H4 (cell line): ENCODE measurements around the gene ZDHHC16. TPM values are rescaled to one million over a fixed set of nuclear protein-coding genes. Genes with fewer than 3 reads are reported as not detected.
"Not testable (repeated sequence)": the region's sequence is repeated elsewhere in the genome, so short reads cannot be mapped to it uniquely, and the experiment has no call there.

ENCODE experiments used
- DNase-seq: peaks from one replicate; pipeline ENCODE4 v3.0.0-alpha.2; 2015; ENCODE audit warnings: low spot score
- total RNA-seq: library from RNA; depleted of rRNA; stranded (reverse); fragments of >200 nt; shearing (Covaris generic); gene quantifications from 2 replicates; pipeline ENCODE4 v1.2.3, GENCODE V29; 2014

Gene ZDHHC16
- total RNA-seq, 1 experiment from 2014 or later = 49.4 TPM

DNA sequence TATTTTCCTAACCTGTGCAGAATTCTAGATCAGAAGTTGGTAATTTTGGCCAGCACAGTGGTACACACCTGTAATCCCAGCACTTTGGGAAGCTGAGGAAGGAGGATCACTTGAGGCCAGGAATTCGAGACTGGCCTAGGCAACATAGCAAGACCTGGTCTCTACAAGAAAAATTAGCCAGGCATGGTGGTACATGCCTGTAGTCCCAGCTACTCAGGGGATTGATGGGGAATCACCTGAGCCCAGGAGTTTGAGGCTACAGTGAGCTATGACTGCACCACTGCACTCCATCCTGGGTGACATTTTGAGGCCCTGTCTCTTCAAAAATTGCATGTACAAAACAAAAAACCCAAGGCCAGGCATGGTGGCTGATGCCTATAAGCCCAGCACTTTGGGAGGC lies 11.4 kb upstream of the ZDHHC16 start:
- no peak for DNase-seq

DNA sequence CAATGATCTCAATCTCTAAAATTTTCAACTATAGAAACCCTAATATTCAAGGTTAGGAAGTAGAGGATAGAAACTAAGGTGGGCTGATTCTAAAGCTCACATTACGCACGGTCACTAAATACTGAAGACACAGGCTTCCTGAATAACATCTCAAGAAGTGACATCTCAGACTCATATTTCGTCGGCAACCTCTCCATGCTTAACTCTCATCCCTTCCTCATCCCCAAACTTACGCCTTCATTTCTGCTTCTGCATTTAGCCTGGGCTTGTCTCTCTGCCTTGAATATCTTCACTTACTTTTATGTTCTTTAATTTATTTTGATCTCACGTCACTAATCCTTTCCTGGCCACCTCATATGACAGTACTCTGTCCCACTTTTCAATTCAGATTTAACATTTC lies 10.8 kb upstream of the ZDHHC16 start:
- DNase-seq = no peak

DNA sequence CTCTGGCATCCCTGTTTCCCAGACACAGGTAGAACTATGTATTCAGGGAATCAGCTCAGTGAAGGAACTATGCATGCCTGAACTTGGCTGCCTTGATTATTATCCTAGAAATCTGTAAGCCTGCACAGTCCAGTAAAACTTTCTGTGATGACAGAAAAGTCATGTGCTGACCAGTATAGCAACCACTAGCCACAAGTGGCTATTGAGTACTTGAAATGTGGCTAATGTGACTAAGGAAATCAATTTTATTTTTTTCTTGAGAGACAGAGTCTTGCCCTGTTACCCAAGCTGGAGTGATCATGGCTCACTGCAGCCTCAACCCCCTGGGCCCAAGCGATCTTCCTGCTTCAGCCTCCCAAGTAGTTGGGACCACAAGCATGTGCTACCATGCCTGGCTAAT lies 3.7 kb upstream of the ZDHHC16 start:
- DNase-seq = no peak

DNA sequence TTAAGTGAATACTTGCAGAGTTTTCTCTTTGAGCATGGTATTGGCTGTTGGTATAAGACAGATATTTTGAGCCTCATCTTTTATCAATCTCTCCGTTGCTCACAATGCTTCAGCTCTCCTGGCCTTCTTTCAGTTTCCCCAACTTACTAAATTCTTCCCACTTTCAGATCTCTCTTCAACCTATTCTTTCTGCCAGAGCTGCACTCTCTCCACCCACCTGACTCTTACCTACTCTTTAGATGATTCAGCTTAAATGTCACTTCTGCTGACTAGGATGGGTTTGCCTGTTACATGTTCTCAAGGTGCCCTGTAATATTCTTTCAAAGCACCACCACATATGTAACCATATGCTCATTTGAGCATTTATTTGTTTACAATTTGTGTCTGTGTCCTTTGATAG lies 1.8 kb upstream of the ZDHHC16 start:
- DNase-seq = no peak

DNA sequence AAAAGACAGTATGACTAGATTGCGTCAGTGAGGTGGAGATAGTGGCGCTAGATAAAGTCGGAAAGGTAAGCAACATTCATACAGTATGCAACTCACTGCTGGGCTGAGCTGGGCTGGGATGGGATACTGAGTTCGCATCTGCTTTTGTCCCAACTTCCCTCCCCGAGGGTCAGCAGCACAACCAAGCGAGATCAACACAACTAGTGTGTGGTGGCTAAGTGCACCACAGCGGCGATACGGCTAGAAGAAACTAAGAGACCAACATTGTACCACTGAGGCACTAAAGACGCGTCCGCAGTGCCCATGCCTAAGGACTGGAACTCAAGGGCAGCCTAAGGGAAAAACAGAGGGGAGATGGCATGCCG lies 636 bp upstream of the ZDHHC16 start:
- DNase-seq = no peak

DNA sequence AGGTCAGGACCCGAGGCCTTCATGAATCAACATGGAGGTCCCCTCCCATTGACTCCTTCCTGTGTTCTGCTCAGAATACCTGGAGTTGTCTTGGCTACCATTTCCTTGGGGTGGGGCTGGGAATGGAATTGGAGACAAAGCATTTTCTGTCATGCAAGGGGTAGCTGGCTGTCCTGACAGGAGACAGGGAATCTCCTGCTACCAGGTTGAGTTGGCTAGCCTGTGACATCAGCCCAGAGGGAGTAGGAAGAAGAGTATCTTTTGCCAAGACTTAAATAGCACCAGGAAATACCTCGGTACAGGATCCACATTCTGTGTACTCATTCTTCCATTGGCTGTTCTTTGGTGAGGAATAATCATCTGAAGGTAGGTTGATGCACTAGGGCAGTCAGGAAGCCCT lies 4.9 kb downstream of the ZDHHC16 start:
- DNase-seq = no peak

DNA sequence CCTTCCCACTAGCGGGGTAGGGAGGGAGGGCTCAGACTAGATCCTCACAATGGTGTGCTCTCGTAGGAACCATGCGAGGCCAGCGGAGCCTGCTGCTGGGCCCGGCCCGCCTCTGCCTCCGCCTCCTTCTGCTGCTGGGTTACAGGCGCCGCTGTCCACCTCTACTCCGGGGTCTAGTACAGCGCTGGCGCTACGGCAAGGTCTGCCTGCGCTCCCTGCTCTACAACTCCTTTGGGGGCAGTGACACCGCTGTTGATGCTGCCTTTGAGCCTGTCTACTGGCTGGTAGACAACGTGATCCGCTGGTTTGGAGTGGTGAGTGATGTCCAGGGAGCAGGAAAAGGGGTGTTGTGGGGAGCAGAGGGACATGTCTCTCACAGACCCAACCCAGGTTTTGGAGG lies 5.6 kb downstream of the ZDHHC16 start:
- no peak for DNase-seq

DNA sequence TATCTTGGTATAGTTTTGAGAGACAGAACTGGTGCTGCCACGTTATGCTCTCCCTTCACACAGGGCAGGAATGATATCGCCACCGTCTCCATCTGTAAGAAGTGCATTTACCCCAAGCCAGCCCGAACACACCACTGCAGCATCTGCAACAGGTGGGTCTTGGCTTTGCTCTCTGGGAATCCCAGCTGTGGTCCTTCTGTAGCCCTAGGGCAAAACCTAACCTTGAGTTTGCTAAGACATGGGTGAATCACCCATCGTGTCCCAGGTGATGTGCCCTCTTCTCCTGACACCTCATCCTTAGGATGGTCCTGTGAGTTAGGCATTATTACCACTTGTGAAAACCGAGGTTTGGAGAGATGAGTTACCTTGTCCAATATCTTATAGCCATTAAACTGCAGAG lies 6.4 kb downstream of the ZDHHC16 start:
- DNase-seq = no peak

DNA sequence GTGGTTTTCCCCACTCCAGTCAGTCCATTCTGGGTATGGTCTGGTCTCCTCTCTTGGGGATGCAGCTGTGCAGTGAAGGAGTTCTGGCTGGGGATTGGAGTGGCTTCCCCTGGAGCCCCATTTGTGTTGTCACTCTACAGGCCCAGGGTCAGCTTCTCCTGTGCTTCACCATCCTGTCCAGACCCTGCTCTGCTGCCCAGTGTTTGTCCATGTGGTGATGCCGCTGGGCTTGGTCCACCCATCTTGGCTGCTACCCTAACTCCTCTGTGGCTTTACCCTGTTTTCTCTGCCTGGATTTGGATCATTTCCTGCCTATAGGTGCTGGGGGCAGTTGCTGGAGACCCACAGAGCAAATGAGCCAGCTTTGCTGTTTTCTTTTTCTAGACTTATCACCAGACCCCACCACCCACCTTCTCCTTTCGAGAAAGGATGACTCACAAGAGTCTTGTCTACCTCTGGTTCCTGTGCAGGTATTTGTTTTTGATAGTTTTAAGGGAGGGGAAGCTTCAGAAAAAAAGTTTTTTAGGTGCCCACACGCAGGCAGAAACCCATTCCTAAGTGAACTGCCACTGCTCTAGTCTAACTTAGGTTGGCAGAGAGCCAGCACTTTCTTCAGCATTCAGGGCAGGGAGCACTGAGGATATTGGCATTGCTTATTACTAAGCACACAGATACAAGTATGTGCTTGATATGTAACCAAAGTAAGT lies 8.5 kb downstream of the ZDHHC16 start:
- DNase-seq = no peak

DNA sequence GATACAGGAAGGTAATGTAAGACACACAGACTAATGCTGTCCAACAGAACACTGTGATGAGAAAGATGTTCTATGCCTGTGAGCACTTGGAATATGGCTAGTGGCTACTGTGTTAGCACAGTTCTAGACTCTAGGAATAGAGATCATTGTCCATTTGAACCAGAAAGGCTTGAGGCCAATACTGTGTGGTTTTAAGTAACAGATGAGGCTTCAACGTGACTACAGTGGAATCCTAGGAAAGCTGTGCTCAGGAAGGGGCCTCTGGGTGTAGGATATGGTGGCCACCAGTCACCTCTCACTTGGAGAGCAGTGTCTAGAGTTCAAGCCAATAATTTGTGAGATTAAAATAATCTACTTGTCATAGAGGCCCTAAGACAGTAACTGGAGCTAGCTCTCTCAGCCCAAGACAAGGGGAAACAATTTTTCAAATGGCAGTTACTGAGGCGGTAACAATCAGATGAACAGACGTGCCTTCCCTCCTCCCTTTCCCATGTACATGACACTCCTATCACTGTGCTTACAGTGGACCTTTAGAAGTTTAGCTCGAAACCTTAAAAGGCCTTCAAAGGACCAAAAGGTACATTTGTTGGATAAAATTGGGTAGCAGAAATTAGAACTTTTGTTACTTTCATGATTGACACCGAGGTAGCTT lies 10.2 kb downstream of the ZDHHC16 start:
- no peak for DNase-seq

DNA sequence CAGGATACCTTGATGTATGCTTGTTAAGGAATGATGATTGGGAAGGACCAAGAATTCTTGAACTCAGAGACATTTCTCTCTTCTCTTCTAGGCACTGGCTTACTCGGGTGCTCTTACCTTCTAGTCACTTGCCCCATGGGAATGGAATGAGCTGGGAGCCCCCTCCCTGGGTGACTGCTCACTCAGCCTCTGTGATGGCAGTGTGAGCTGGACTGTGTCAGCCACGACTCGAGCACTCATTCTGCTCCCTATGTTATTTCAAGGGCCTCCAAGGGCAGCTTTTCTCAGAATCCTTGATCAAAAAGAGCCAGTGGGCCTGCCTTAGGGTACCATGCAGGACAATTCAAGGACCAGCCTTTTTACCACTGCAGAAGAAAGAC lies 10.7 kb downstream of the ZDHHC16 start:
- no peak for DNase-seq

DNA sequence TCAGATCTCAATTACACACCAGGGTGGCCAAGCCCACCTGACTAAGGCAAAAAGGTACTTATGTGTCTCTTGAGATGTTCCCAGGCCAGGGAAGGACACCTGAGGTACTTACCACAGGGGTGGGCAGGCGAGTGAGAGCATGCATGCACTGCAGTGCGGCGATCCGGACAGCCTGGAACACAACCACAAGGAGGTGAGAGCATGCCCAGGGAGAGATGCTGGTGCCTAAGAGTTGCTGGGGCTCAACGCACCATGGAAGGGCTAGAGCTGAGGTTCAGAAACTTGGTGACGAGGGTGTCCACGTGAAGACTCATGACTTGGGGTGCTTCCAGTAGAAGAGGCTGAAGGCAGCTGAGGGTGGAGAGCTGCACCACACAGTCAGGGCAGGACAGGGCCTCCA lies 13.1 kb downstream of the ZDHHC16 start:
- DNase-seq = no peak

DNA sequence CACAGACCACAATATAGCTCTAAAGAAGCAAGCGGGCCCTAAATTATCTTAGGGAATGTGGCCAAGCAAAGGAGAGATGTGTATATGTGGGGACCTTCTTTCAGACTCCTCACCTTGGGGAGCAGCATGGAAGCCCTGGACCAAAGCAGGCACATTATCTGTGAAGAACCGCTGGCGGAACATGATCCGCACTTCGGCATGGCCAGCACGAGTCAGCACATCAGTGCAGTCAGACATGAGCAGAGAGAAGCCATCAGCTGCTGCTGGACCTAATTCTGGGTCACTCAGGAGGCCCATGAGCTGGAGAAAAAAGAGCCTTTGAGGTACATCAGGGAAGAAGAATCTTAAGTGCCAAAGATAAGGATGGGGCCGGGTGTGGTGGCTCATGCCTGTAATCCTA lies 14.0 kb downstream of the ZDHHC16 start:
- DNase-seq = no peak

DNA sequence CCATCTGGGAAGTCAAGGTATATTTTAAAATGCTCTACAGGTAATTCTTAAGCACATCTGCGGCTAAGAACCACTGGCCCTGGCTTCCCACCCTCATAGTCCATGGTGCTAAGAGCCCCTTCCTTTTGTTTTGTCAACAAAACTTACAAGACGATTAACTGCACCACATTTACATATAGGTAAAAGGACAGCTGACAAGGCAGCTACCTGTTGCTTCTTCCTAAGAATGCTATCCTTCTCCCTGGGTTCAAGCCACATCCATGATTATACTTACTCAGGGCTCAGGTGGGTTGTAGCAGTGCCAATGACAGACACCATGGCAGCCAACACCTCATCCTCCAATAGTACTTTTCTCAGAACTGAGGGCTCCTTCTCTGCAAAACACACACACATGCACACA lies 16.3 kb downstream of the ZDHHC16 start:
- DNase-seq = no peak

DNA sequence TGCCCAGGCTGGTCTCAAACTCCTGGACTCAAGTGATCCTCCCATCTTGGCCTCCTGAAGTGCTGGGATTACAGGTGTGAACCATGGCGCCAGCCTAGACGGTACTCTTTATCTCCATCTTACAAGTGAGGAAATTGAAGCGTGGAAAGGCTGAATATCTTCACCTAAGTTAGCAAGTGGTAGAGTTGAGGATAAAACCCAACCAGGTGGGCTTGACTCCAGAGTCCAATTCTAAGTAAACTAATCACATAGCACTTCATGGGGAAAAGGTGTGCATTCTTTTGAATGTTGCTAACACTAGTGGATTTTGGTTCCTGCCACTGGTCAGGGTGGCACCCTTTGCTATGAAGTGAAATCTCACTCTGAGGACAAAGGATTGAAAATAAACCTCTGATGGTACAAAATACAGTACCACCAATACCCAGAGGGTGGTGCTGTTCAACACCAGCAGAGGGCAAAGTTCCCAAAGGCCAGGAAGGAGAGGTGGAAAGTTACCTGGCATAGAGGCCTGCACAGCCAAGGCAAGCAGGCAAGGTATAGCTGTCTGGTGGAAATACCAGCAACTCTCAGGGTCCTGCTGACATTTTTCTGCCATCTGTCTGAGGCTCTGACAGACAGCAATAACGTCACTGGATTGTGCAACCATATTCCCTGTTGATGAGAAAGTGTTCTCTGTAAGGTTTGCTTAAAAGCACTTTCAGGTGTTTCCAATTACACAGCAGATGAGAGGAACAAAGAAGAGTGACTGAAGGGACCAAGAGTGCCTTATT lies 17.6 kb downstream of the ZDHHC16 start:
- peak; percentile 34 for DNase-seq

DNA sequence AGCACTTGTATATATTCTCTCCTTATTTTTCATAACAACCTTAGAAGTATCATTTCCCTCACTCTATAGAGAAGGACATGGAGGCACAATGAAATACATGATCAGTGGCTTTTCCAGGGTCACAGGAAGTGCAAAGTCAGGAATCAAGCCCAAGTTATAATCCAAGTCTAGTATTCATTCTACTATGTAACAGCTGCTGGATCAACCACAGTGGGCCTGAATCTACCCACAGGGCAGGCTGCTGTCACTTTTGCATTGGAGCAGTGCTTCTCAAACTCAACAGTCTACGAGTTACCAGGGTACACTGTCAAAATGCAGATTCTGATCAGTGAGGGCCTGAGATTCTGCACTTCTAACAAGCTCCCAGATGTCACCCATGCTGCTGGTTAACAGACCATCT lies 18.3 kb downstream of the ZDHHC16 start:
- no peak for DNase-seq

DNA sequence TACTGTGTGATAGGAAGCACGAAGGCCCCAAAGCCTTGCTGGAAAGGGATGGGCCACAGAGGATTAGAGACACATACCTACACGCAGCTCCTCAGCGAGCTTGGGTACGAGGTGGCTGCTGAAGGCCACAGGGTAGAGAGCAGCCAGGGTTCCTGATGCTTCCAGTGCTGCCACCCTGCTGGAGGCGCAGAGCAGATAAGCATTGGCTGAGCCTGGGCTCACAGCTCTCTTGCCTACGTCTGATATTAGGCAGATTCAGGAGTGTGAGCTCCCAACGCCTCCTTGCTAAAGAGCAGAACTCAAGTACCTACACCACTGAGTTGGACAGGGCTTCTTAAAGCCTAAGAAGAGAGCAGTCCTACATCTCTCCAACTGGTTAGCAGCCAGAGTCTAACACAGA lies 20.0 kb downstream of the ZDHHC16 start:
- no peak for DNase-seq

DNA sequence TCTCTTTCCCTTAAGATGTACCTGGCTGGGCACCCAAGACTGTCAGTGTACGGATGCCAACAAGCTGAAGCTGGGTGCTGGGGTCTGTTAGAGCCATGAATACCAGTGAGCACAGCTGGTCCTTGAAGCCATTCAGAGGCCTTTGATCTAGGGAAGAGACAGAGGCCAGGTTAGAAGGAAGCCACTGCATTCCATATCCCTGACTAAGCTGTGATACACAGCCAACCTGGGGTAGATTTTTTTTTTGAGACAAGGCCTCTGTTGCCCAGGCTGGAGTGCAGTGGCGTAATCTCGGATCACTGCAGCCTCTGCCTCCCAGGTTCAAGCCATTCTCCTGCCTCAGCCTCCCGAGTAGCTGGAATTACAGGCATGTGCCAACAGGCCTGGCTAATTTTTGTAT lies 20.8 kb downstream of the ZDHHC16 start:
- no peak for DNase-seq

DNA sequence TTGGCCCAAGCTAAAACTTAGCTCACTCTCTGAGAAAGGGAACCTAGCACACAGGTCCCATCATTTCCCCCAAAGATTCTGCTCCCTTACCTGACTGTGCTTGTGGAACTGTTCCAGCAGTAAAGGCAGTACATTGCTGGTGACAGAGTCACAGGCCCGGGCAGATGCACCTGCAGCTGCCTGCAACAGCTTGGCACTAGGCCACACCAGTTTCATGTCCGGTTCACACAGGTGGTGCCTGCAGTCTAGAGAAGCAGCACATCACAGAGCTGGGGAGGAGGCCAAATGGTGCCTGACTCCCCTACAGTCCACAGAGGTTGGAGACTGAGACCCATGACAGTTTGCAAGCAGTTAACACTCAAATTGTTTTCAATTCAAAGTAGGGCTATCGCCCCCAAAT lies 22.2 kb downstream of the ZDHHC16 start:
- no peak for DNase-seq

DNA sequence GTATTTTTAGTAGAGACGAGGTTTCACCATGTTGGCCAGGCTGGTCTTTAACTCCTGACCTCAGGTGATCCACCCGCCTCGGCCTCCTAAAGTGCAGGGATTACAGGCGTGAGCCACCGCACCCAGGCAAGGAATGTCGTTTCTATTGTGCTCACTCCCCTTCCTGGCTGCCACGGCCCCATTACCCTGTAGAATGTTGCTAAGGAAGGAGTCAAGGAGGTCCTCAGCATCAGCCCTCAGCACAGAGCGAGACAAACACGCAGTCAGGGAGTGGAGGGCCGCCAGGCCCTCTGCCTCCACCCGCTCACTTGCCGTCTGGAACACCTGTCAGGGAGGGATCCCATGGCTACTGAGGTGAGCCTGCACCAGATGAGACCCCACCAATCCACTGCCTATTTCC lies 22.8 kb downstream of the ZDHHC16 start:
- DNase-seq = not testable (repeated sequence)

DNA sequence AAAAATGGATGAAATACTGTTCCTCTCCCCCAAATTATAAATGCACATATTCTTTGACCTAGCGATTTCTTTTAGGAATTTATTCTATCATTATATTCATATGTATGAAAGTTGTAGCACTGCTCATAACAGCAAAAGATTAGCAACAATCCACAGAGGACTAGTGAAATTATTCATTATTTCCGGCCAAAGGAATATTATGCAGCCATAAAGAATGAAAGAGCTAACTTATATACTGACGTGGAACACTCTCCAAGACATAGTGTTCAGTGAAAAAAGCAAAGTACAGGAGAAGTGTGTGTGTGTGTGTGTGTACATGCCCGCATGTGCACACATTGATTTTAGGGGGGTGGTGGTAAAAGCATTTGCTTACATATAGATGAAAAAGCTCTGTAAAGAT lies 28.9 kb downstream of the ZDHHC16 start:
- DNase-seq = no peak

DNA sequence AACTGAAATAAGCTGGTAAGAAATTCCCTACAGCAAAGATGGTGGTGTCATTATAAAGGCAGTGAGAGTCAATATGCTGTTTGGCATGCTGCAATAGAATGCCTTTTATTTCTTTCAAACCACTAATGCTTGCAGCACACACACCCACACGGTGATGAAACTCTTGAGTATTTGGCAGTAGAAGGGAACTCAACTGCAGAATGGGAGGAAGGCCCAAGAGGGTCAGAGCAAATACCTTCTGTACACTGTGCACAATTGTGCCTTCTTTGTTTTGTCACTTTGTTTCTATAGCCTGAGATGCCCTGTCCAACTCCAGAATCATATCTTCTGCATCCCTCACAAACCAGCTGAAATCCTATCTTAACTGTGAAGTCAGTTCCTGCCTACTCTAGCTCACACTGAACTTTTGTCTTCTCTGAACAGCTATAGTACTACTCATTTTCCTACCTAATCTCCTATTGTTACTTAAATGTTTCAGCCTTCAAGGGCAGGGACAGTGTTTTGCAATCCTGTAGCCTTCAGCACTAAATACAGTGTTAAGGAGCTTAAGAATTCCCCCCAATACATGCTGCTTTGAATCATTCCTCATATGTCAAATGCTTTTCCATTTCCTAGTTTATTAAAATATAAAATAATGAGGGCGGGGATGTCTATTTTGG lies 30.1 kb downstream of the ZDHHC16 start:
- no peak for DNase-seq

DNA sequence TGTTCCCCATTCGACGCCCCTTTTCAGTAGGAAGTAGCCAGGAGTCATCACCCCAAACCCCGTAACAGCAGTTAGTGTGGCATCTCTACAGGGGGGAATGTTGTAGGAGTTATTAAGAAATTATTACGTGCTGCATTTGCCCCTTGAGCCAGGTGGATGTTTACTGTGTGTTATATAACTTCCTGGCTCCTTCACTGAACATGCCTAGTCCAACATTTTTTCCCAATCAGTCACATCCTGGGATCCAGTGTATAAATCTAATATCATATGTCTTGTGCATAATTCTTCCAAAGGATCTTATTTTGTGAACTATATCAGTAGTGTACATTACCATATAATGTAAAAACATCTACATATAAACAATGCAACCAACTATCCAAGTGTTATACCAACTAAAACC lies 33.4 kb downstream of the ZDHHC16 start:
- not testable (repeated sequence) for DNase-seq
